Activated CD4-positive, alpha-beta T cell treated with anti-CD3 and anti-CD28 coated beads, Interleukin-2, Interleukin-4, amounts not matched to agents 100 ng/mL and 50 ng/mL, durations not matched to agents 16 hours and 8 hours (primary cell): ENCODE data around the gene NUDT14.

Experiments
- DNase-seq: peaks from one replicate; pipeline ENCODE4 v3.0.0-alpha.2; 2020; ENCODE audit warnings: low spot score

NUDT14 gene

DNA sequence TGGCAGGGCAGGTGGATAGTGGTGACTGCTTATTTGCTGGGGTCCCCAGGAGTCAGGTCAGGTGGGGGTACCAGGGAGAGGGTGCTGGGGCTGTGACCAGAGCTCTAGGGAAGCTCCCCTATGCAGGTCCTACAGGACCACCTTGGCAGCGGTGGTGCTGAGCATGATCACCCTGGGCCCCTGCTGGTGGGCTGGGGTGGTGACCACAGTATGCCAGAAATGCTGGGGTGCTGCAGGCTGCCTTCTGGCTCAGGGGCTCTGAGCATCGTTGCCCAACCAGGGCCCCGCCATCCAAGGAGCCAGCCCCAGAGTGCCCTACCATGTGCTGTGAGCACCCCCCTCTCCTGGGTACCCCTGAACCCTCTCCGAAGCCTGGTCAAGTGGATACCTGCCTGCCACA is 17.5 kb upstream of the NUDT14 start:
- DNase-seq, result no peak

- no peak for DNase-seq
These were observed 16.1 kb upstream of the NUDT14 start for GRCh38 chr14:105197211-105197641.

GRCh38 chr14:105196265-105196960 is 15.3 kb upstream of the NUDT14 start:
- no peak for DNase-seq

DNA sequence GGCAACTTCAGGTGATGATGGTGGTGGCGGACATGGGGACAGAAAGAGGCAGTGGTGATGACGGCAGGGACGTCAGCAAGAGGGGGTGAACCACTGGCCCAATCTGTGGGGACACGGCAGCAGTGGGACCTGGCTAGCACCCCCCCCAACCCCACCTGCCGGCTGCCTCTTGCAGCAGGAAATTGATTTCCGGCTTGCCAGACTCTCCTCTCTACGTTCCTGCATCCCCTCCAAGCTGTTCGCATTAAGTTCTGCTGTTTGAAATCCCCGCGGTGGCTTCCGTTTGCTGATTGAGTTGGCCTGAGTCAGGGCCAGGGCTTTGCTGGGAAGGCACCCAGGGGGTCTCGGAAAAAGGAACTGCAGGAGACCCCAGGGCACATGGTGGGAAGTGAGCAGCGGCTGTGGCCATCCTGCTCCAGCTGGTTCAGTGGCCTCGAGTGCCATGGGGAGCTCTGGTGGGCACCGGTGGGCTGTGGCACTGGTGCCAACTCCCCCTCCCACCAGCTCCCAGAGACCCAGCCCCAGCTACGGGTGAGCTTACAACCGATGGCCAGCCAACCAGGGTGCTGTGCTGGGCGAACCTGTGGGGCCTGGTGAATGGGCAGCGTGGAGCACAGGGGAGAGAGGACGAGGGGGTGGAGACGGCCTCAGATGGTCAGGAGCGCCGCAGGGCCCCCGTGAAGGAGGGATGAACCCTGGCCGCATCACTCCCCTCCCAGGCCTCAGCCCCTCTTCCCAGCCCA is 14.6 kb upstream of the NUDT14 start:
- DNase-seq, result no peak

- DNase-seq, result no peak
These were observed 13.9 kb upstream of the NUDT14 start for GRCh38 chr14:105195051-105195450.

DNA sequence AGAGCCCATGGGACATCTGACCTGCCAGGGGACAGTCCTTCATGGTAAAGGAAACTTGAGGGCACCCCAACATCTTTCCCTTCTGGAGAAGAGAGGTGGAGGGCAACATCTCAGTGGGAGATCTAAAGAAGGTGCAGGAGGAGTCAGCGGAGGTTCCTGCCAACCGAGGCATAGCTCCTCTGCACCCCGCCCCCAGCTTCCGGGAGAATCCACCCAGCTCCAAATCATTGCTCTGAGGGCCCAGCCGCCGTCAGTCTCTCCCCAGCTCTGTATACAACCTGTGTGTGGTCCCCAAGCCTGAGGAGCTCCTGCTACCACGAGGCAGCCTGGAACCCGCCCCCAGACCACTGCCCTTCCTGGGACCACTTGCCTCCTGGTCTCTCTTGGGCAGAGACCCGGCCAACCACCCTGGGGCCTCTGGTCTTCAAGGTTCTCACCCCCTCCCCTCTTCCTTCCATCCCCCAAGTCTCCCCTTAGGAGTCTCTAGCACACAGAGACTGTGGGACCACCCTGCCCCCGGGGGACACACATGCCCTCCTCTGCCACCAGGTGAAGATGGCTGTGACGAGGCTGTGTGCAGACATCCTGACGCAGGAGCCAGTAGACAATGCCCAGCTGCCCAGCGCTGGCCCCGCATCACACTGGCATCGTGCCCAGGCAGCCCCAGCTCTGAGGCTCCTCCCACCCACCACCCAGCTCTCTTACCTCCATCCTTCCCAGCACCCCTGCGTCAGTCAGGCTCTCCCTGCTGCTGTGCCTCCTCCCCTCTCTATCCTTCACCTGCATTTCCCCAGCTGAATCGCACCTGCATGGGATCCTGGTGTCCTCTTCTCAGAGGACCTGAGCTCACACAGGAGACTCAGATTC is 13.0 kb upstream of the NUDT14 start:
- DNase-seq, result no peak

GRCh38 chr14:105192866-105193731 is 12.0 kb upstream of the NUDT14 start:
- DNase-seq, result no peak

GRCh38 chr14:105187935-105188524 is 6.9 kb upstream of the NUDT14 start:
- DNase-seq, result no peak

DNA sequence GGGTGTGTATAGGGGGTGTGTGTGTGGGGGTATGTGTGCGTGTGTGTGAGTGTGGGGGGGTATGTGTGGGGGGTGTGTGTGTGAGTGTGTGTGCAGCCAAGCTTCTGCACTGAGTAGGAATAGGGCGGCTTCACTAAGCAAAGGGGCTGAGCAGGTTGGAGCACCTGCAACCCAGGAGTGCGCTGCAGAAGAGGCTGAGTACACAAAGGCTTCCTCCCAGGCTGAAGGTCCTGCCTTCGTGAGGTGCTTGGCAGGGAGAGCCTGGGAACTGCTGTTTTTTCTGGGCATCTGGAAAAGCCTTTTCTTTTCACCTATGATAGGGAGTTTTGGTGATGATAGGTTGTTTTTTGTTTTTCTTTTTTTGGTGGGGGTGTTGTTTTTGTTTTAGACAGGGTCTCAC is 6.0 kb upstream of the NUDT14 start:
- no peak for DNase-seq

DNA sequence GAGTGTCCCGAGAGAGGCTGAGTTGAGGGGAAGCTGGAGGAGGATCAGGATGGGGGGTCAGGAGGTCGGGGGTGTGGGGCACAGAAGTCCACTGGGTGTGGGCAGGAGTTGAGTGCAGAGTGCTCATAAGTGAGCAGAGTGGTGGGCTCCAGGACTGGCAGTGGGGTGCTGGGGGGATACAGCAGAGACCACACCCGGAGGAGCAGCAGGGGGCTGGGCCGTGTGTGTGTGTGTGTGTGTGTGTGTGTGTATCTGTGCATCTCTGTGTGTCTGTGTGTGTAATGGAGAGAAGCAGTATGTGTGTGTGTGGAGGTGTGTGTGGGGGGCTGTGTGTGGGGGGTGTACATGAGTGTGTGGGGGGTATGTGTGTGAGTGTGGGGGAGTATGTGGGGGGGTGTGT is 4.9 kb upstream of the NUDT14 start:
- no peak for DNase-seq

GRCh38 chr14:105185001-105185400 is 3.9 kb upstream of the NUDT14 start:
- DNase-seq, result no peak

- DNase-seq, result no peak
These were observed 3.3 kb upstream of the NUDT14 start for GRCh38 chr14:105184461-105184860.

- no peak for DNase-seq
These were observed 1.3 kb upstream of the NUDT14 start for GRCh38 chr14:105182296-105183020.

DNA sequence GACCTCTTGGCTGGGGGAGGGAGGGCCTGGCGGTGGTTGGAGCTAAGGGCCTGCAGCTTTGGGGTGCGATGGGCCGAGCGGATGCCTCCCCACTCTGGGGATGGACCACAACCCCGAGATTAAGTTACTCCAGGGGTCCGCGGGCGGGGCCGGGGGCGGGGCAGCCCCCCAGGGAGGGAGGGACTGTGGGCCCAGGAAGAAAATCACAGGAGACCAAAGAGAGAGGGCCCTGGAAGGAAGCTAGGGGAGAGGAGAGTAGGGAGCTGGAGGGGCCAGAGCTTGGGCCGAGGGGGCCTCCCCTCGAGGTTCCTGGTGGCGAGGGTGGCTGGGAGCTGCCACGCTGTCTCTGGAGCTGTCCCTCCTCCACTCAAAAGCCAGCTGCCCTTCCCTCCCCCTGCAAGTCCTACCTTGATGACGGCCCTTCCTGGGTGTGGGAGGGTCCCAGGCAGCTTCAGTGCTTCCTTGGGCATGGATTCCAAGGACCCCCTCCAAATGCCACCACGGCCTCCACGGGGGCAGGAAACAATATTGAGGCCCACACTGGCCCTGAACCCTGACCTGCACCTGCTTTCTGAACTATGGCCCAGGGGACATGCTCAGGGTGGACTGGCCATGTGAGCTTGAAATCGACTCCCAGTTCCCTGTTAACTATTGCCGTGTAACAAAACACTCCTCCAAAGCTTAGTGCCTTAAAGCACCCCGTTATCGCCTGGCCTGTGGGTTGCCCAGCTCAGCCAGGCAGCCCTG is 610 bp upstream of the NUDT14 start:
- DNase-seq, result no peak

DNA sequence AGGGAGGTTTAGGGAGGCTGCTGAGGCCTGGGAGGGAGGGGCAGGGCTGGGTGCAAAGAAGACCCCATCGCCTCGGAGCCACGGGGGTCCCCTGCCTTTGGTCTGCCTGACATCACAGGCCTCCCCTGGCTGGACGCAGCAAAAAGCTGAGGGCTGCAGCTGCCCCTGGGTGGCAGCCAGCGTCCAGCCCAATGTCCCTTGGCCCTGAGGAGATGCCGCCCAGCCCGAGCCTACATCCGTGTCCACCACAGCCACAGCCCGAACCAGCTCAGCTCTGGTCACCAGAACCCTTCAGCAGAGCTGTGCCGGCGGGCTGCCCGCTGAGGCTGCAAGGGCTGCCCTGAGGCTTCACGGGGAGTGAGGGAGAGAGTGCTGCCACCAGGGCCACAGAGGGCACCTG is 1.9 kb downstream of the NUDT14 start:
- no peak for DNase-seq

- no peak for DNase-seq
These were observed 2.3 kb downstream of the NUDT14 start for GRCh38 chr14:105178868-105179140.

DNA sequence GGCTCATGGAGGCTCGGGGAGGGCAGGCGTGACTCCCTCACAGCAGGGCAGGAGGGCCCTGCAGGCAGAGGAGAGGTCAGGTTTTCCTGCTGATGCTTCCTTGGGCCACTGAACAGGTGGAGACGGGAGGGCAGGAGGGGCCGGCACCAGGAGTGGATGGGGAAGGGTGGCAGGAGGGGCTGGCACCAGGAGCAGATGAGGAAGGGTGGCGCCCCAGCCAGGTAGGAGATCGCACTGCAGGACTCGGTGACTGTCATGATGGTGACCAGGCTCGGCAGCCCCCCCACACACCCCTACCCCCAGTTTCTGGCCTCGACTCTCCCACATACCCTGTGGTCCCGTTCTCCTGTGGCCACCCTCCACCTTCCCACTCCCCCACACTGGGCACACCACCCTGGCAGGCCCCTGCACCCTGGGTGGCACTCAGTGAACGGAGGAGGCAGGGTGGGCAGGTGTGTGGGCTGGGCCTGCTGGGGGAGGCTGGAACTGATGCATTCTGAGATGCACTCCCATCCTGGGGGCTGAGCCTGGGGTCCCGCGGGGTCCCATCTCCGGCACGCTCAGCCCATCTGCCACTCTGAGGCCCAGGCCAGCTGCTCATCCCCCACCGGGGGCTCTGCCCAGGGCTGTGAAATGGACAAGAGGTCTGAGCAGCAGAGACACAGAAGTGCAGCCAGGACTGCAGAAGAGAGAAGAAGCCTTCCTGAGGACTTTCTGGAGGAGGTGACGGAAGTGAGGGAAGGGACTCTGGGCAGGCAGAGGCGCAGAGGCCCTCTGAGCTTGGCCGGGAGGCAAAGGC is 2.8 kb downstream of the NUDT14 start:
- DNase-seq, result no peak

DNA sequence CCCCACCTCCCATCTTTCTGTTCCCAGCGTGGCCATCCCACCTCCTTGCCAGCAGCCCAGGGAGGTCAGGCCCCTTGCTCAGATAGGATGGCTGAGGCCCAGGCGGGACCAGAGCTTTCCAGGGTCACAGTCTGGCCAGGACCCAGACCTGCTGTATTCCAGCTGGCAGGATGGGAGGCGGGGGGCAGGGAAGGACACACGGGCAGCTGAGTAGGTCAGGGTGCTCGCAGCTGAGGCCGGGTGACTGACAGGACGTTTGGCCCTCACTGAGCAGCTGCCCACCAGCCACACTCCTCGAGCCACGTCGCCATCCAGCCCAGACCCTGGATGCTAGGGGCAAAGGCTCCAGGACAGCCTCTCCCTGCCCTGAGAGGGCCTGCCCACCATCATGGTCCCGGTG is 4.0 kb downstream of the NUDT14 start:
- no peak for DNase-seq

- DNase-seq, result no peak
These were observed 4.6 kb downstream of the NUDT14 start for GRCh38 chr14:105176513-105176912.
